HL-60 (cell line): ENCODE measurements around the gene SERPINI1.

Experiments
- POLR2AphosphoS5 ChIP-seq: IDR thresholded peaks from 2 replicates; pipeline ENCODE4 v1.6.1; 2012; ENCODE audit warnings: low read depth
- REST ChIP-seq: IDR thresholded peaks from 2 replicates; pipeline ENCODE4 v1.6.1; 2012; ENCODE audit warnings: low read depth; ENCODE audit not compliant: insufficient replicate concordance
- TF ChIP-seq, protein P1 (sequence below): IDR thresholded peaks from one replicate; pipeline ENCODE4 v1.5.1; 2011; ENCODE audit warnings: low read length, control low read depth, inconsistent platforms; ENCODE audit not compliant: insufficient read depth

- no peak for TF ChIP-seq POLR2AphosphoS5
- TF ChIP-seq, protein P1, sequence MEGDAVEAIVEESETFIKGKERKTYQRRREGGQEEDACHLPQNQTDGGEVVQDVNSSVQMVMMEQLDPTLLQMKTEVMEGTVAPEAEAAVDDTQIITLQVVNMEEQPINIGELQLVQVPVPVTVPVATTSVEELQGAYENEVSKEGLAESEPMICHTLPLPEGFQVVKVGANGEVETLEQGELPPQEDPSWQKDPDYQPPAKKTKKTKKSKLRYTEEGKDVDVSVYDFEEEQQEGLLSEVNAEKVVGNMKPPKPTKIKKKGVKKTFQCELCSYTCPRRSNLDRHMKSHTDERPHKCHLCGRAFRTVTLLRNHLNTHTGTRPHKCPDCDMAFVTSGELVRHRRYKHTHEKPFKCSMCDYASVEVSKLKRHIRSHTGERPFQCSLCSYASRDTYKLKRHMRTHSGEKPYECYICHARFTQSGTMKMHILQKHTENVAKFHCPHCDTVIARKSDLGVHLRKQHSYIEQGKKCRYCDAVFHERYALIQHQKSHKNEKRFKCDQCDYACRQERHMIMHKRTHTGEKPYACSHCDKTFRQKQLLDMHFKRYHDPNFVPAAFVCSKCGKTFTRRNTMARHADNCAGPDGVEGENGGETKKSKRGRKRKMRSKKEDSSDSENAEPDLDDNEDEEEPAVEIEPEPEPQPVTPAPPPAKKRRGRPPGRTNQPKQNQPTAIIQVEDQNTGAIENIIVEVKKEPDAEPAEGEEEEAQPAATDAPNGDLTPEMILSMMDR, result no peak
- no peak for TF ChIP-seq REST
Observed at GRCh38 chr3:167854063-167854462, 118.5 kb downstream of the SERPINI1 start.
